HG02798 (cell line): ENCODE measurements around the gene ABCB1.
"Not testable (repeated sequence)": the region's sequence is repeated elsewhere in the genome, so short reads cannot be mapped to it uniquely, and the experiment has no call there.

Source experiments
- ATAC-seq: cut with Tn5 transposase; IDR thresholded peaks from one replicate; pipeline ENCODE4 v1.9.1; 2021; ENCODE audit warnings: mild to moderate bottlenecking; ENCODE audit not compliant: unreplicated experiment, poor library complexity

Gene ABCB1

DNA sequence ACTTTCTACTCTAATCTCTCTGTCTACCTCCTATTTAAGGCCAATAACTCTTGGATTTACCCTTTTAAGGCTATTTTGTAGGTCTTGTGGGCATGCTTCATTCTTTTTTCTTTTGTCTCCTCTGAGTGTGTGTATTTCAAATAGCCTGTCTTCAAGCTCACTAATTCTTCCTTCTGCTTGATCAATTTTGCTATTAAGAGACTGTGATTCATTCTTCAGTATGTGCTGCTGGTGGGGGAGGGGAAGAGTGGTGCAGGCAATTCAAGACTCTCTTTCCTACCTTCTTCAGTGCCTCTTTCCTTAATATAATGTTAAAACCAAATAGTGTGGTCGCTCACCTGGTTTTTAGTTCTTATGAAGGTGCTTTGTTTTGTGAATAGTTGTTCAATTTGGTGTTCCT lies 20.0 kb downstream of the ABCB1 start:
- ATAC-seq = no peak

DNA sequence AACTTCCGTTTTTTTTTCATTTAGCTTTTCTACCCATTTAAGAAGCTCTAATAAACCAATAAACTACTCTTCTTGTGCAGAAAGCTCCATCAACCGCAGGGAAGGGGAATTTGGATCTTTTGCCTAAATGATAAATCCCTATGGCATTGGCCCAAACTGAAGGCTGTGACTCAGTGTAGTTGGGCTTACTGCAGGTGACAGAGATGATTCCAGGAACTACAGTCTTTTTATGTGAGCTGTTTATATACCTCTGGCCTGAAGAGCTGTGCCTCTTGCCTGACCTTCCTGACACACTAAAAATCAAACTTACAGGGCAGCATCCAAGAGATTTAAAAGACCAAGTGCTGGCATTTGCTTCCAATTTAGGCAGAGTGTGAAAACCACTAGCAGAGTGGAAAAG lies 25.2 kb downstream of the ABCB1 start:
- ATAC-seq = no peak

DNA sequence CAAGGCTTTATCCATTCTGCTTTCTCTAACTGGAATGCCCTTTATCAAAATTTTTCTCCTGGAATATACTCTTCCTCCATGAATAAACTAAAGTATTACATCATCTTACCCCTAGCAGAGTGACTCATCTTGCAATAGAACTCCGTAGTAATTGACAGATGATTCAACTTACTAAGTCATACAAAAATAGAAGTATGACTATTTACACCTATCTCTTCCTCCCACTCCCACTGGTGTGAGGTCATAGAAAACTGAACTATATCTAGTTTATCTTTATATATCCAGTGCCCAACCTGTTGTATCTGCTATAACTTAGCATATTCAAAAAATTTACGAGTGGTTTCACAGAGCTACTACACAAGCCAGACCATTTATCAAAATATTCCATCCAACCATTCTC lies 26.1 kb downstream of the ABCB1 start:
- ATAC-seq = peak; percentile 46

GRCh38 chr7:87572513-87572912 lies 28.2 kb downstream of the ABCB1 start:
- not testable (repeated sequence) for ATAC-seq

DNA sequence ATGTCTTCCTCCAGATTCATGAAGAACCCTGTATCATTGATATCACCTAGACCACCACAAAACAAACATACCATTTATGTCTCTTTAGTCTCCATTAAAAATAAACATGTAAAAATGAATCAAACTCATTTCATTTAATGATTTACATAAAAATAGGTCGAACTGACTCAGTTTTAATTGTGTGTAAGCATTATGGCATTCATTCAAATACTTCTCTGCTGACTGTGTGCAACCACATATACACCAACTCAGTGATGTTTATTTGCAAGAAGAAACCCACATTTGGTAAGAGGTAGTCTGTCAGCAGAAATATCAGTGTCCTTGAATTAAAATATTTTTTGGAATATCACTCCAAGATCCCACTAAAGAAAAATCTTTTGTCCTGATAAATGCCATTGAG lies 30.5 kb downstream of the ABCB1 start:
- no peak for ATAC-seq

DNA sequence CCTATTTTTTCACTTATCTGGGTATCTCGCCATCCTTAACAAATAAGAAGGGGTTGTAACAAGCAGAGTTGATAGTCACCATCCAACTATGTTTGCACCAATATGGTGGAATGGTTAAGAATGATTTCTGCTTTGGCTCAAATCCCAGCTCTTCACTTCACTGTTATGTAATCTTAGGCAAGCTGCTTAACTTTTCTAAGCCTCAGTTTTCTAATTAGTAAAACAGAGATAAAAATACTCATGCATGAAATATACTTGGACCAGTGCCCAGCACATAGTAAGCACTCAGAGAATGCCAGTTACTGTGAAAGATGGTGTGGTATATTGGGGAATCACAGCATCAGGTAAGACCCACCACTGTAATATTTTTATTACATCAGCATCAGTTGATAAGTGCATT lies 33.6 kb downstream of the ABCB1 start:
- ATAC-seq = no peak

GRCh38 chr7:87566311-87566900 lies 34.3 kb downstream of the ABCB1 start:
- ATAC-seq = no peak

- no peak for ATAC-seq
Observed at GRCh38 chr7:87565877-87566276, 34.8 kb downstream of the ABCB1 start.

- peak; percentile 85 for ATAC-seq
Observed at GRCh38 chr7:87564296-87564963, 36.3 kb downstream of the ABCB1 start.

- no peak for ATAC-seq
Observed at GRCh38 chr7:87561702-87562101, 39.0 kb downstream of the ABCB1 start.

GRCh38 chr7:87561102-87561501 lies 39.6 kb downstream of the ABCB1 start:
- ATAC-seq = no peak

DNA sequence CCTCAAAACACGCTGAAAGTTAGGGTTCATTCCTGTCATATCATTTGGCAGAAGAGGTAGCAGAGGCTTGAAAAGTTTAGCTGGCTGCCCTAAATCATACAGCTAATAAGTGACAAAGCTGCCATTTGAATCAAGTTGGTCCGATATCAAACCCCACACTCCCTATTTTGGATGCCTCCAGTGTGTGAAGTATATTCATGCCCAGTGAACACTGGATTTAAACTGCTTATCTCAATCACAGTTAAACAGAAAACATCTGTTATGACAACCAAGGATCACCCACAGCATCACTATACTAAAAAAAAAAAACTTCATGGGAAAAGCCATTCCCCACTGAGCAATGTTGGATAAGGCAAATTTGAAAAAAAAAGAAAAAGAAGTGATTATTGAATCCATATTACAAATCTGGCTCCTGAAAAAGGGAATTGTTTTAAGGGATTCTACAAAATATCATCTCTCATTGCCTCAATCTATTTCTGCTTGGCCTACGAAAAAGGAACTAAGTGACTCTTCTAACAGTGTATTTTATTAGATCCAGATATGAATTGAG lies 48.3 kb downstream of the ABCB1 start:
- ATAC-seq = no peak

- no peak for ATAC-seq
Observed at GRCh38 chr7:87548123-87548919, 52.4 kb downstream of the ABCB1 start.

DNA sequence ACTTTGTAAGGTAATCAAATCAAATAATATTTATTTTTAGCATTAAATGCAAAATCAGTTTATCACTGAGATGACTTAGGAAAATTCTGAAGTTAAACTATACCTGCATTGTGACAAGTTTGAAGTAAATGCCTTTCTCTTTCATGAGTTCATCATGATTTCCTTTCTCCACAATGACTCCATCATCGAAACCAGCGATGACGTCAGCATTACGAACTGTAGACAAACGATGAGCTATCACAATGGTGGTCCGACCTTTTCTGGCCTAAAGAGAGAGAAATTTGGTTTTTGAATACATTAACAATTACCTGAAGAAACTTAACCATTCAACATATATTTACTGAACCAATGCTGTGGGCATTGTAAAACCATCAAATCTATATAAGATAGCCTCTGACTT lies 54.9 kb downstream of the ABCB1 start:
- ATAC-seq = no peak

DNA sequence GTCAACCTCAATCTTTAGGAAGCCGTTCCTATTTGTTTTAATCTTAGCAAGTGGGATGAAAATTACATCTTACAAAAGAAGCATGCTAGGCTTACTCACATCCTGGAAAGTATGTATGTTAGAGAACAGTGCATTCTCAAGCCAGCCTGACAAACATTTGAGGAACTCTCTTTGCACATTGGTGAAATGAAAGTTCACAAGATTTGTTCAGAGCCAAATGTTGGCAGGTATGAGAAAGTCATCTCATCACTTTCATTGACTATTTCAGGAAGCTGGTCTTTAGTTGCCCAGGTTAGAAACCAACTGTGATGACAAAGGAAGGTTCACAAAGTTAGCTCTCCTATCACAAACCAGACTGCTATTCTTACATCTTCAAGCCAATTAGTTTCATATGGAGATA lies 57.1 kb downstream of the ABCB1 start:
- ATAC-seq = peak; percentile 58

- ATAC-seq = no peak
Observed at GRCh38 chr7:87541648-87542047, 59.0 kb downstream of the ABCB1 start.

- no peak for ATAC-seq
Observed at GRCh38 chr7:87538052-87538451, 62.6 kb downstream of the ABCB1 start.

DNA sequence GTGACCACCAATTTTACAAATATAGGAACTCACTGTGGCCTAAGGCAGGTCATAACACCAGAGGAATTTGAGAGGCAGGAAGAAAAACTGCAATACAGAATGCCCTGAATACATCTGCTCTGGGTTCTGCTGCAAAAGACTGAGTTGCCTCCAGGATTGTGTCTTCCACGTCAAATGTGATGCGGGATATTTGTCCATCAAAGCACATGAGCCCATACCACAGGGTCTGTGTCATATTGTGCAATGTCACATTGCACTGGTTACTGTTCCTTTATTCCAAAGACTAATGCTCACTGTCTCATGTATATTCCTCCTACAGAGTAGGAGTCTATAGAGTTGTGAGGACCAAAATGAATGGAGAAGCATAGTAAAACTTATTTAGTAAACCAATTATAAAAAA lies 66.6 kb downstream of the ABCB1 start:
- ATAC-seq = no peak

DNA sequence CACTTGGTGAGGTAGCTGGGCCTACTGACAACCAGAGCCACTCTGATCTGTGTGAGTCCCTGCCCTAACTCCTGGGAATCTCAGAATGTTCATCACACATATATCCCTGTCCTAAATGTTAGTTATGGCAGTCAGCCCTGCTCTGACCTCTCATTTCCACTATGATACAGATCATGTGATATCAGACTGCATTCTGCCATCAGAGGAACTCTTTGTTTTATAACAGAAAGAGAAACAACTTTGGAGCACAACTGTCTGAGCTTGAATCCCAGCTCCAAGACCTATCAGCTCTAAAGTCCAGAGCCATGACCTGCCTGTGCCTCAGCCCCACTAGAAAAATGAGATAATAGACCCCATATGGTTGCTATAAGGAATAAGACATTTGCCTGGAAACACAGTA lies 70.6 kb downstream of the ABCB1 start:
- ATAC-seq = no peak

- ATAC-seq = no peak
Observed at GRCh38 chr7:87528730-87529129, 72.0 kb downstream of the ABCB1 start.

DNA sequence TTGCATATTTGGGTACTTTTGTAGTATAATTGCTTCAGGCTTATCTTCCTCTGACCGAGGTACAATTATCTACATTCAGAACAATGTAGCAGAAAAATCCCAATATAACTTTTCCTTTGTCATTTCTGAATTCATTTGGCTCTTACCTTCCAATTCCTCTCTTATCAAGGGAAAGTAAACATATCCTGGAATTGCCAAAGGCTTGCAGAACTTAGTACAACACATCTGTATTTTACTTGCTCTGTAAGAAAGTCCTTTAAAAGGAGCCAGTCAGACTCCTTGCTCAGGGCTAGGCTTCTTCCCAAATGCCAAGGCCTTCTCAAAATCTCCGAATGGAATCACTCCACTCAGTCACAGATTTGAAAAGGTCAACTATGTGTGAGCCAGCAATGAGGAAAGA lies 81.9 kb downstream of the ABCB1 start:
- ATAC-seq = no peak
